GM23338 (cell line): ENCODE measurements around the gene HNRNPAB. TPM values are rescaled to one million over a fixed set of nuclear protein-coding genes. Genes with fewer than 3 reads are reported as not detected.

Experiments used
- ATAC-seq: fragments of 200-7000 bp; cut with Tn5 transposase; 3 replicates; pipeline ENCODE4 v1.9.1; 2020
- DNase-seq: peaks from one replicate; pipeline ENCODE4 v3.0.0-alpha.2; 2015; ENCODE audit warnings: low spot score
- H2AFZ ChIP-seq: fragments of 200-600 bp; sonication (generic); 2 replicates; pipeline ENCODE4 v1.8.0; 2016; ENCODE audit warnings: antibody characterized with exemption, mild to moderate bottlenecking, moderate library complexity
- H3F3A ChIP-seq: fragments of 200-600 bp; sonication (generic); replicated peaks from 2 replicates; pipeline ENCODE4 v1.8.0; 2017; ENCODE audit warnings: antibody characterized with exemption, mixed run types, low read depth
- H3K27ac ChIP-seq: fragments of 200-600 bp; sonication (generic); 2 replicates; pipeline ENCODE4 v1.6.1; 2016; ENCODE audit warnings: low read depth
- H3K27me3 ChIP-seq: fragments of 200-600 bp; sonication (generic); 2 replicates; pipeline ENCODE4 v1.8.0; 2016; ENCODE audit warnings: mild to moderate bottlenecking, mixed run types, moderate library complexity; ENCODE audit not compliant: insufficient read depth
- H3K36me3 ChIP-seq: fragments of 200-600 bp; sonication (generic); 2 replicates; pipeline ENCODE4 v1.8.0; 2016; ENCODE audit warnings: mild to moderate bottlenecking; ENCODE audit not compliant: insufficient read depth
- H3K4me1 ChIP-seq: fragments of 200-600 bp; sonication (generic); 2 replicates; pipeline ENCODE4 v1.8.0; 2016; ENCODE audit warnings: mild to moderate bottlenecking, moderate library complexity; ENCODE audit not compliant: insufficient read depth
- H3K4me2 ChIP-seq: fragments of 200-600 bp; sonication (generic); 2 replicates; pipeline ENCODE4 v1.7.1; 2017; ENCODE audit warnings: mixed run types
- H3K4me3 ChIP-seq: fragments of 200-600 bp; sonication (generic); 2 replicates; pipeline ENCODE4 v1.6.1; 2016; ENCODE audit warnings: mixed run types
- H3K79me2 ChIP-seq: fragments of 200-600 bp; sonication (generic); replicated peaks from 2 replicates; pipeline ENCODE4 v1.8.0; 2017; ENCODE audit warnings: mild to moderate bottlenecking; ENCODE audit not compliant: insufficient read depth
- H3K9me2 ChIP-seq: fragments of 200-600 bp; sonication (generic); 2 replicates; pipeline ENCODE4 v1.8.0; 2017; ENCODE audit not compliant: insufficient read depth
- H4K20me1 ChIP-seq: fragments of 200-600 bp; sonication (generic); replicated peaks from 2 replicates; pipeline ENCODE4 v1.8.0; 2017; ENCODE audit warnings: mild to moderate bottlenecking; ENCODE audit not compliant: insufficient read depth
- H3K27ac Mint-ChIP-seq: 2 replicates; pipeline ENCODE4 v1.8.0; 2020; ENCODE audit warnings: inconsistent platforms, mild to moderate bottlenecking, moderate library complexity, mixed read lengths
- H3K27me3 Mint-ChIP-seq: 3 replicates; pipeline ENCODE4 v1.8.0; 2022; ENCODE audit warnings: low read depth, mild to moderate bottlenecking, moderate library complexity, mixed read lengths, inconsistent platforms; ENCODE audit not compliant: insufficient read depth, poor library complexity
- H3K36me3 Mint-ChIP-seq: 3 replicates; pipeline ENCODE4 v1.8.0; 2021; ENCODE audit warnings: low read depth, mild to moderate bottlenecking, inconsistent platforms, moderate library complexity, mixed read lengths
- H3K4me1 Mint-ChIP-seq: 3 replicates; pipeline ENCODE4 v1.8.0; 2020; ENCODE audit warnings: mild to moderate bottlenecking, inconsistent platforms, mixed read lengths
- H3K4me3 Mint-ChIP-seq: 3 replicates; pipeline ENCODE4 v1.8.0; 2021; ENCODE audit warnings: moderate library complexity, mild to moderate bottlenecking, inconsistent platforms, mixed read lengths
- H3K9me3 Mint-ChIP-seq: 3 replicates; pipeline ENCODE4 v1.8.0; 2020; ENCODE audit warnings: moderate library complexity, mild to moderate bottlenecking, inconsistent platforms, mixed read lengths
- CREB1 ChIP-seq: fragments of 250-450 bp; sonication (Bioruptor Pico); IDR thresholded peaks from 2 replicates; pipeline ENCODE4 v1.5.0; 2020; ENCODE audit warnings: low read depth, mild to moderate bottlenecking, moderate library complexity
- CTCF ChIP-seq, 2 experiments: fragments of 200-600 bp in 1 of 2; sonication (generic) in 1 of 2; conservative IDR thresholded peaks; 2 replicates each; pipeline versions ENCODE4 v1.5.1 to v1.6.1; 2016 to 2017; ENCODE audit warnings: antibody characterized with exemption in 2 of 2, low read depth in 2 of 2, mild to moderate bottlenecking in 2 of 2, moderate library complexity in 1 of 2
- ETS1 ChIP-seq: IDR thresholded peaks from 2 replicates; pipeline ENCODE4 v1.6.1; 2016; ENCODE audit warnings: antibody characterized with exemption
- EZH2 ChIP-seq: fragments of 200-600 bp; sonication (generic); IDR thresholded peaks from one replicate; pipeline ENCODE4 v1.8.0; 2017; ENCODE audit warnings: antibody characterized with exemption, mild to moderate bottlenecking, low read depth; ENCODE audit not compliant: unreplicated experiment
- EZH2phosphoT487 ChIP-seq: fragments of 200-600 bp; sonication (generic); IDR thresholded peaks from one replicate; pipeline ENCODE4 v1.8.1; 2018; ENCODE audit warnings: antibody characterized with exemption; ENCODE audit not compliant: unreplicated experiment
- JUNB ChIP-seq: IDR thresholded peaks from one replicate; pipeline ENCODE4 v1.6.1; 2016; ENCODE audit warnings: antibody characterized with exemption; ENCODE audit not compliant: unreplicated experiment
- NANOG ChIP-seq: IDR thresholded peaks from 2 replicates; pipeline ENCODE4 v1.6.1; 2016; ENCODE audit warnings: antibody characterized with exemption, borderline replicate concordance
- POLR2AphosphoS5 ChIP-seq: IDR thresholded peaks from 2 replicates; pipeline ENCODE4 v1.6.1; 2016; ENCODE audit warnings: antibody characterized with exemption, low read depth
- REST ChIP-seq: IDR thresholded peaks from one replicate; pipeline ENCODE4 v1.6.1; 2018; ENCODE audit warnings: antibody characterized with exemption; ENCODE audit not compliant: unreplicated experiment
- STAT1 ChIP-seq: IDR thresholded peaks from one replicate; pipeline ENCODE4 v1.6.1; 2016; ENCODE audit warnings: antibody characterized with exemption; ENCODE audit not compliant: unreplicated experiment
- ZNF114 ChIP-seq: fragments of 250-450 bp; sonication (Bioruptor Pico); IDR thresholded peaks from 2 replicates; pipeline ENCODE4 v1.5.0; 2020; ENCODE audit warnings: mild to moderate bottlenecking, moderate library complexity
- ZNF331 ChIP-seq: fragments of 250-450 bp; sonication (Bioruptor Pico); IDR thresholded peaks from 2 replicates; pipeline ENCODE4 v1.5.0; 2020; ENCODE audit warnings: low read depth, mild to moderate bottlenecking, moderate library complexity
- polyA plus RNA-seq: library from polyadenylated mRNA; unstranded; fragments of >200 nt; fragmentation: Nextera tagmentation; extraction: Ambion mirVana; gene quantifications from 2 replicates; pipeline ENCODE4 v1.2.1, GENCODE V29; 2016
- total RNA-seq: library from RNA; depleted of rRNA; stranded (reverse); fragments of >200 nt; shearing (Covaris generic); gene quantifications from 2 replicates; pipeline ENCODE4 v1.2.3, GENCODE V29; 2014

HNRNPAB gene
- total and polyA plus RNA-seq, 2 experiments from 2014 or later = 304 to 579 TPM

GRCh38 chr5:178191661-178192060, 12.7 kb upstream of the HNRNPAB start:
- no peak overlapping the region for H3K4me2 ChIP-seq
- H3K27me3 ChIP-seq = no peaks in the 10 kb centered on the region
- 0 out of 2 replicates have a peak, but pooled peaks cover 3% of the 10 kb centered on the region for H3F3A ChIP-seq
- H3K27ac ChIP-seq = no peak overlapping the region
- Mint-ChIP-seq H3K4me3 (no peak overlapping the region), H3K36me3 (peaks cover 24% of the 10 kb centered on the region), H3K9me3 (peaks cover 38% of the 10 kb centered on the region), H3K4me1 (peaks cover 20% of the 10 kb centered on the region), H3K27ac (no peak overlapping the region), H3K27me3 (peaks cover 15% of the 10 kb centered on the region)
- ATAC-seq (no peak), DNase-seq (no peak)
- TF ChIP-seq ZNF331 (CRISPR knock-in tag) = no peak
- TF ChIP-seq CTCF (conservative IDR thresholded peaks at IDR 0.05; ENCODE audit: low read depth in 2 of 2) = no peak
- no peak for TF ChIP-seq CREB1
- no peak for TF ChIP-seq REST
- no peak for TF ChIP-seq EZH2phosphoT487
- TF ChIP-seq ZNF114 = no peak
- no peak for TF ChIP-seq JUNB
- TF ChIP-seq NANOG = no peak
- no peak for TF ChIP-seq EZH2
- TF ChIP-seq ETS1 = no peak
- no peak for TF ChIP-seq POLR2AphosphoS5
- no peak for TF ChIP-seq STAT1
- 0 out of 2 replicates have a peak, but pooled peaks cover 2% of the 10 kb centered on the region for H3K36me3 ChIP-seq
- H4K20me1 ChIP-seq = no peaks in the 10 kb centered on the region
- no peak overlapping the region for H3K4me3 ChIP-seq
- no peaks in the 10 kb centered on the region for H3K4me1 ChIP-seq
- H3K9me2 ChIP-seq = no peaks in the 10 kb centered on the region
- no peaks in the 10 kb centered on the region for H3K79me2 ChIP-seq
- H2AFZ ChIP-seq = no peak overlapping the region
